Measurements from ENCODE around the gene PIBF1.

- TF ChIP-seq CTCF (IDR thresholded peaks at IDR 0.05) (no peak), POLR2A (IDR thresholded peaks at IDR 0.05) (no peak)
Observed at GRCh38 chr13:72886272-72887067, 104.5 kb downstream of the PIBF1 start.
